ENCODE data around the gene GCGR. TPM values are rescaled to one million over a fixed set of nuclear protein-coding genes. Genes with fewer than 3 reads are reported as not detected.

The GCGR gene
- polyA plus RNA-seq, 1 of the 3 experiments (the other 2 are of a cell fraction): not detected

- Histone ChIP-seq H3K27ac (ENCODE audit: low read depth in 2 of 2, low read length in 1 of 2) (0 out of 4 replicates have a peak overlapping the region, but pooled peaks of 1 of the 2 experiments have one; percentile 17), H3K4me2 (no peak overlapping the region), H3K4me3 (ENCODE audit: low read depth in 2 of 2, low read length in 1 of 2) (no peak overlapping the region), H3F3A (replicated peaks; ENCODE audit: insufficient read depth) (no peaks in the 10 kb centered on the region), H3K9me3 (no peaks in the 10 kb centered on the region), H3K36me3 (replicated peaks in 1 of 2; ENCODE audit: control insufficient read depth in 1 of 2, insufficient read depth in 2 of 2, low read length in 1 of 2) (no peaks in the 10 kb centered on the region), H3K9ac (no peak overlapping the region), H3K4me1 (ENCODE audit: control insufficient read depth in 1 of 2, insufficient read depth in 2 of 2, low read depth in 1 of 2, low read length in 1 of 2) (peaks cover 0 to 38% of the 10 kb centered on the region in 2 experiments; a peak in 1 of 4 replicates), H3K79me2 (ENCODE audit: insufficient read depth) (no peaks in the 10 kb centered on the region), H3K27me3 (ENCODE audit: insufficient read depth) (peaks cover 33% of the 10 kb centered on the region), H3K9me2 (no peaks in the 10 kb centered on the region), H2AFZ (ENCODE audit: low read depth) (no peak overlapping the region), H4K20me1 (ENCODE audit: insufficient read depth) (no peaks in the 10 kb centered on the region)
- DNase-seq: peak; percentile 77
- WGBS (ENCODE audit: low lambda C conversion rate): 69% methylated on average over 39 of the region's 45 CpGs
- CTCF ChIA-PET: interaction anchor here (0.7 to 2.2 kb wide), 11 partner anchors 9 to 81 kb away, joined by 3 to 10 read pairs (median 3); partner anchors contain the start of gene MCRIP1
- TF ChIP-seq RFX5 (IDR thresholded peaks at IDR 0.05; ENCODE audit: low read length) (no peak), MXI1 (IDR thresholded peaks at IDR 0.05; ENCODE audit: low read depth, low read length) (no peak), IRF3 (IDR thresholded peaks at IDR 0.05; ENCODE audit: low read depth, low read length) (no peak), GABPA (IDR thresholded peaks at IDR 0.05; ENCODE audit: low read depth) (no peak), TEAD4 (IDR thresholded peaks at IDR 0.05; ENCODE audit: borderline replicate concordance, insufficient read depth) (no peak), FOSL2 (IDR thresholded peaks at IDR 0.05; ENCODE audit: borderline replicate concordance, low read depth) (no peak), EP300 (IDR thresholded peaks at IDR 0.05; ENCODE audit: borderline replicate concordance in 1 of 2, low read depth in 1 of 2, low read length in 1 of 2) (no peak), POLR2AphosphoS5 (IDR thresholded peaks at IDR 0.05; ENCODE audit: low read depth, low read length) (no peak), FOXM1 (IDR thresholded peaks at IDR 0.05; ENCODE audit: low read depth) (no peak), FOXJ3 (CRISPR knock-in tag; IDR thresholded peaks at IDR 0.05) (no peak), TCF12 (IDR thresholded peaks at IDR 0.05) (no peak), ELF1 (IDR thresholded peaks at IDR 0.05) (no peak), RAD21 (IDR thresholded peaks at IDR 0.05; ENCODE audit: low read length) (no peak), JUND (IDR thresholded peaks at IDR 0.05) (no peak)
- POLR2A ChIA-PET: no interaction called here
These were observed 8.8 kb downstream of the GCGR start for GRCh38 chr17:81812571-81813370.

- H4K20me1 ChIP-seq (ENCODE audit: insufficient read depth): no peaks in the 10 kb centered on the region
- peaks cover 28% of the 10 kb centered on the region for H3K27me3 ChIP-seq (ENCODE audit: insufficient read depth)
- no peak overlapping the region for H3K27ac ChIP-seq (ENCODE audit: low read depth in 2 of 2, low read length in 1 of 2)
- H3K9me3 ChIP-seq: no peaks in the 10 kb centered on the region
- DNase-seq: no peak
- no peak overlapping the region for H3K4me2 ChIP-seq
- H3K9ac ChIP-seq: no peak overlapping the region
- WGBS (ENCODE audit: low lambda C conversion rate): 86% methylated on average over 13 of the region's 15 CpGs
- TF ChIP-seq USF2 (IDR thresholded peaks at IDR 0.05; ENCODE audit: borderline replicate concordance, low read depth, low read length) (no peak), RAD21 (IDR thresholded peaks at IDR 0.05; ENCODE audit: low read length) (no peak), TAF1 (IDR thresholded peaks at IDR 0.05; ENCODE audit: borderline replicate concordance, low read depth, low read length) (no peak)
- ChIA-PET POLR2A (no interaction called here), CTCF (interaction anchor here (0.7 to 2.2 kb wide), 10 partner anchors 8 to 82 kb away, joined by 3 to 10 read pairs (median 3); partner anchors contain the start of gene MCRIP1)
- peaks cover 0 to 38% of the 10 kb centered on the region in 2 experiments; a peak in 1 of 4 replicates for H3K4me1 ChIP-seq (ENCODE audit: control insufficient read depth in 1 of 2, insufficient read depth in 2 of 2, low read depth in 1 of 2, low read length in 1 of 2)
- no peak overlapping the region for H2AFZ ChIP-seq (ENCODE audit: low read depth)
- H3K4me3 ChIP-seq (ENCODE audit: low read depth in 2 of 2, low read length in 1 of 2): no peak overlapping the region
- H3K79me2 ChIP-seq (ENCODE audit: insufficient read depth): no peaks in the 10 kb centered on the region
- no peaks in the 10 kb centered on the region for H3K9me2 ChIP-seq
- H3F3A ChIP-seq (replicated peaks; ENCODE audit: insufficient read depth): no peaks in the 10 kb centered on the region
- no peaks in the 10 kb centered on the region for H3K36me3 ChIP-seq (replicated peaks in 1 of 2; ENCODE audit: control insufficient read depth in 1 of 2, insufficient read depth in 2 of 2, low read length in 1 of 2)
These were observed 9.4 kb downstream of the GCGR start for GRCh38 chr17:81813371-81813684.

All from SK-N-SH (cell line).